Measurements from ENCODE around the gene PSME1. TPM values are rescaled to one million over a fixed set of nuclear protein-coding genes. Genes with fewer than 3 reads are reported as not detected.

The PSME1 gene

DNA sequence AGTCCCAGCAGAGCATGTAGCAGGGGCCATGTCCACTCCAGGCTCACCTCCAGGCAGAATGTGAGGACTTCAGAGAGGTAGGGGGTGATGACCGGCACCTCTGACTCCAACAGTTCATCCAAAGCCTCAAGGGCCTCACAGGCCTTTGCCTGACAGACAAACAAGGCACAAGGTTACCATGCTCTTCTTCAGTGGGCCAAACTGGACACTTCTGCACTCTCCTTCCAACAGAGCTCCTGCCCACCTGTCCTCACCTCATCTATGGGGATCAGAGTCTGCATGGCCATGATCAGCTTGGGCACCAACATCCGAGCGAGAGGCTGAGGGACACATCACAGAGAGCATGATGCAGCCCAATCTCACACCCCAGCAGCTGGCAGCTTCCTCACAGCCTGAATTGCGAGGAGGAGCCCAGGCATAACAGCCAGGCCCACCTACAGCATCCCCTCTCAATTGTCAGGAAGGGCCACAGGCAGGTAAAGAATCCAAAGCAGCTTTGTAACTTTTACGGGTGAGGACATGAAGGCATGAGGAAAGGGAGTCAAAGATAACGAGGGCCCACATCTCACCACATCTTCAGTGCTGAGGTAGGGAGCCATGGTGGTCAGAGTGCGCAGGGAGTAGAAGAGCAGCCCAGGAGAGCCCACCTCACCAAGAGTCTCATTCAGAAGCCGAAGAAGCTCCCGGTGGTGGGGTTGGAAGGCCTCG, 51.0 kb downstream of the PSME1 start:
- Histone ChIP-seq H3K4me2 (ENCODE audit: insufficient read depth, low read length, poor library complexity, severe bottlenecking) (no peak overlapping the region), H3K27me3 (ENCODE audit: control insufficient read depth in 3 of 3, insufficient read depth in 3 of 3, low read depth in 1 of 3, low read length in 3 of 3) (no peaks in the 10 kb centered on the region), H2BK120ac (ENCODE audit: low read depth, low read length) (no peak overlapping the region), H3K9me3 (replicated peaks in 1 of 2; ENCODE audit: control insufficient read depth in 2 of 2, insufficient read depth in 1 of 2, low read depth in 1 of 2, low read length in 2 of 2) (no peaks in the 10 kb centered on the region), H2BK12ac (ENCODE audit: low read length) (no peak overlapping the region), H2AFZ (ENCODE audit: low read length) (no peak overlapping the region), H3K4me3 (ENCODE audit: low read length in 2 of 2) (peak overlapping the region in 1 of 2 donors; percentile 79), H3K4me1 (ENCODE audit: control insufficient read depth in 2 of 2, insufficient read depth in 1 of 2, low read depth in 1 of 2, low read length in 2 of 2) (peaks cover 4 to 7% of the 10 kb centered on the region in 2 donors), H3K14ac (ENCODE audit: low read length) (no peak overlapping the region), H4K91ac (ENCODE audit: low read depth, low read length, poor library complexity) (no peak overlapping the region), H2BK15ac (ENCODE audit: low read length) (no peak overlapping the region), H3K36me3 (replicated peaks in 1 of 2; ENCODE audit: control insufficient read depth in 2 of 2, insufficient read depth in 2 of 2, low read length in 2 of 2) (peaks cover 51 to 77% of the 10 kb centered on the region in 2 donors), H2BK5ac (ENCODE audit: low read length) (no peak overlapping the region), H3K4ac (ENCODE audit: low read length) (no peak overlapping the region), H4K8ac (ENCODE audit: low read depth, low read length) (no peak overlapping the region), H3K18ac (ENCODE audit: low read length) (no peak overlapping the region), H2AK5ac (ENCODE audit: low read depth, low read length) (no peak overlapping the region), H3K79me1 (ENCODE audit: low read depth, low read length) (peaks cover 7% of the 10 kb centered on the region), H3K23ac (ENCODE audit: low read depth, low read length, poor library complexity) (no peak overlapping the region), H3K9ac (ENCODE audit: low read depth, low read length, poor library complexity) (no peak overlapping the region), H3K27ac (replicated peaks; ENCODE audit: low read length) (no peak overlapping the region)
- no CpG with 5 or more reads among the region's 10 CpGs for WGBS, 2 donors (ENCODE audit: extremely low coverage in 2 of 2, insufficient read length in 2 of 2, insufficient replicate concordance in 1 of 2)
- DNase-seq (ENCODE audit: low spot score), result no peak

DNA sequence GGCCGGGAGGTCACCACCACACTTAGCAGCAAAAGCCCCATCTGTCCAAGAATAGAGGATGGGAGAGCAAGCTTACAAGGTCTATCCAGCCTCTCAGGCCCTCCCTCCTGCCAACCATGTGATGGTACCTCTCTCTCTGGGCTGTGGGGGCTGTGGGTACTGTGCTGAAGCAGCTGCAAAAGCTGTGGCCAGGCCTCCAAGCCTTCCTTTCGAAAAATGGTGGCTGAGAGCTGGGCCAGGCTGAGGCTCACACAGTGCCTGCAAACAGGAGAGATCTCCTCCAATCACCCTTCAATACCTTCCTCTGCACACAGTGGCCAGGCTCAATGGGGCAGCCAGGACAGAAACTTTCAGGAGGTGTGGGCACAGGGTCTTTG, 51.5 kb downstream of the PSME1 start:
- no peak overlapping the region for H3K27ac ChIP-seq (replicated peaks; ENCODE audit: low read length)
- H2BK12ac ChIP-seq (ENCODE audit: low read length), result no peak overlapping the region
- no CpG with 5 or more reads among the region's 2 CpGs for WGBS, 2 donors (ENCODE audit: extremely low coverage in 2 of 2, insufficient read length in 2 of 2, insufficient replicate concordance in 1 of 2)
- no peaks in the 10 kb centered on the region for H3K9me3 ChIP-seq (replicated peaks in 1 of 2; ENCODE audit: control insufficient read depth in 2 of 2, insufficient read depth in 1 of 2, low read depth in 1 of 2, low read length in 2 of 2)
- peak overlapping the region; percentile 33 to 79 for H3K4me3 ChIP-seq (ENCODE audit: low read length in 2 of 2)
- H3K79me1 ChIP-seq (ENCODE audit: low read depth, low read length), result peaks cover 7% of the 10 kb centered on the region
- H3K4me2 ChIP-seq (ENCODE audit: insufficient read depth, low read length, poor library complexity, severe bottlenecking), result peak overlapping the region; percentile 92
- H3K4ac ChIP-seq (ENCODE audit: low read length), result no peak overlapping the region
- H3K4me1 ChIP-seq (ENCODE audit: control insufficient read depth in 2 of 2, insufficient read depth in 1 of 2, low read depth in 1 of 2, low read length in 2 of 2), result peaks cover 4 to 7% of the 10 kb centered on the region in 2 donors
- no peak overlapping the region for H4K8ac ChIP-seq (ENCODE audit: low read depth, low read length)
- peaks cover 51 to 77% of the 10 kb centered on the region in 2 donors for H3K36me3 ChIP-seq (replicated peaks in 1 of 2; ENCODE audit: control insufficient read depth in 2 of 2, insufficient read depth in 2 of 2, low read length in 2 of 2)
- no peak for DNase-seq (ENCODE audit: low spot score)
- H3K9ac ChIP-seq (ENCODE audit: low read depth, low read length, poor library complexity), result no peak overlapping the region
- no peak overlapping the region for H3K23ac ChIP-seq (ENCODE audit: low read depth, low read length, poor library complexity)
- no peak overlapping the region for H4K91ac ChIP-seq (ENCODE audit: low read depth, low read length, poor library complexity)
- no peak overlapping the region for H2BK15ac ChIP-seq (ENCODE audit: low read length)
- no peak overlapping the region for H3K18ac ChIP-seq (ENCODE audit: low read length)
- H2AK5ac ChIP-seq (ENCODE audit: low read depth, low read length), result no peak overlapping the region
- no peak overlapping the region for H3K14ac ChIP-seq (ENCODE audit: low read length)
- no peak overlapping the region for H2AFZ ChIP-seq (ENCODE audit: low read length)
- no peak overlapping the region for H2BK120ac ChIP-seq (ENCODE audit: low read depth, low read length)
- H2BK5ac ChIP-seq (ENCODE audit: low read length), result no peak overlapping the region
- H3K27me3 ChIP-seq (ENCODE audit: control insufficient read depth in 3 of 3, insufficient read depth in 3 of 3, low read depth in 1 of 3, low read length in 3 of 3), result no peaks in the 10 kb centered on the region

Small RNAs within 50 kb of the gene (small RNA-seq; reads per million reads assigned to genes)
- gene IPO4 (ENCODE audit: insufficient read depth) (1.2 reads per million), gene IRF9 (ENCODE audit: insufficient read depth) (not detected), gene RNA5SP383 (ENCODE audit: insufficient read depth) (5.9 reads per million, percentile 30 among the genes with 10 or more reads in this experiment)

Data from neuronal stem cell (in vitro differentiated cells).